SK-N-SH (cell line): Measurements from ENCODE around the gene CLEC11A. TPM values are rescaled to one million over a fixed set of nuclear protein-coding genes. Genes with fewer than 3 reads are reported as not detected.

Experiments
- CTCF ChIA-PET: fragments of 300-600, 350-600 bp; formaldehyde crosslinking; extraction: SDS; loops from one replicate; lab custom pipeline; 2021; lab: Yijun Ruan, JAX
- POLR2A ChIA-PET: fragments of 350-600 bp; sonication (Branson Sonifier 250); formaldehyde crosslinking; extraction: SDS; loops from one replicate; lab custom pipeline; 2020; ENCODE audit warnings: antibody characterized with exemption, inconsistent platforms; lab: Yijun Ruan, JAX
- DNase-seq: peaks from one replicate; pipeline ENCODE4 v3.0.0; 2012
- H2AFZ ChIP-seq: fragments of 200-600 bp; sonication (generic); 2 replicates; pipeline ENCODE4 v1.8.1; 2016; ENCODE audit warnings: antibody characterized with exemption, mild to moderate bottlenecking, low read depth
- H3F3A ChIP-seq: fragments of 200-600 bp; sonication (generic); replicated peaks from 2 replicates; pipeline ENCODE3; 2016; ENCODE audit warnings: antibody characterized with exemption, mild to moderate bottlenecking; ENCODE audit not compliant: insufficient read depth
- H3K27ac ChIP-seq, 2 experiments: fragments of 200-500 bp in 1 of 2; fragments of 200-600 bp in 1 of 2; sonication (Bioruptor generic) in 1 of 2; sonication (generic), shearing (Covaris generic) in 1 of 2; 2 replicates each; pipeline versions ENCODE4 v1.5.1 to v1.6.1; 2014 to 2016; ENCODE audit warnings: low read depth in 2 of 2, inconsistent platforms in 1 of 2, low read length in 1 of 2, mild to moderate bottlenecking in 1 of 2, mixed read lengths in 1 of 2
- H3K27me3 ChIP-seq: fragments of 200-600 bp; sonication (generic), shearing (Covaris generic); 2 replicates; pipeline ENCODE4 v1.6.1; 2016; ENCODE audit warnings: mixed run types; ENCODE audit not compliant: insufficient read depth
- H3K36me3 ChIP-seq, 2 experiments: fragments of 200-500 bp in 1 of 2; fragments of 200-600 bp in 1 of 2; sonication (Bioruptor generic) in 1 of 2; sonication (generic) in 1 of 2; replicated peaks in 1 of 2; 2 replicates each; pipeline versions ENCODE3 to v1.5.1; 2014 to 2016; ENCODE audit warnings: low read length in 1 of 2, mild to moderate bottlenecking in 1 of 2; ENCODE audit not compliant: insufficient read depth in 2 of 2, control insufficient read depth in 1 of 2
- H3K4me1 ChIP-seq, 2 experiments: fragments of 200-500 bp in 1 of 2; fragments of 200-600 bp in 1 of 2; sonication (Bioruptor generic) in 1 of 2; sonication (generic), shearing (Covaris generic) in 1 of 2; 2 replicates each; pipeline versions ENCODE4 v1.5.1 to v1.6.1; 2014 to 2016; ENCODE audit warnings: low read depth in 1 of 2, low read length in 1 of 2, mixed run types in 1 of 2; ENCODE audit not compliant: insufficient read depth in 2 of 2, control insufficient read depth in 1 of 2
- H3K4me2 ChIP-seq: fragments of 200-600 bp; sonication (generic), shearing (Covaris generic); 2 replicates; pipeline ENCODE4 v1.6.1; 2017; ENCODE audit warnings: mixed run types
- H3K4me3 ChIP-seq, 2 experiments: fragments of 200-500 bp in 1 of 2; fragments of 200-600 bp in 1 of 2; sonication (Bioruptor generic) in 1 of 2; sonication (generic), shearing (Covaris generic) in 1 of 2; 2 replicates each; pipeline versions ENCODE4 v1.5.1 to v1.8.1; 2014 to 2016; ENCODE audit warnings: low read depth in 2 of 2, inconsistent platforms in 1 of 2, low read length in 1 of 2, mild to moderate bottlenecking in 1 of 2, mixed read lengths in 1 of 2, moderate library complexity in 1 of 2
- H3K79me2 ChIP-seq: fragments of 200-600 bp; sonication (generic); 2 replicates; pipeline ENCODE4 v1.8.1; 2017; ENCODE audit warnings: mild to moderate bottlenecking; ENCODE audit not compliant: insufficient read depth
- H3K9ac ChIP-seq: fragments of 200-600 bp; sonication (generic); 2 replicates; pipeline ENCODE4 v1.6.1; 2017; ENCODE audit warnings: mixed run types
- H3K9me2 ChIP-seq: fragments of 200-600 bp; sonication (generic); 2 replicates; pipeline ENCODE4 v1.6.1; 2017; ENCODE audit warnings: mixed run types
- H3K9me3 ChIP-seq: fragments of 200-600 bp; sonication (generic); 2 replicates; pipeline ENCODE4 v1.6.1; 2017; ENCODE audit warnings: mixed run types, mild to moderate bottlenecking, moderate library complexity
- H4K20me1 ChIP-seq: fragments of 200-600 bp; sonication (generic); 2 replicates; pipeline ENCODE4 v1.6.1; 2017; ENCODE audit warnings: mild to moderate bottlenecking, mixed run types; ENCODE audit not compliant: insufficient read depth
- CHD2 ChIP-seq: fragments of 150-350 bp; IDR thresholded peaks from 2 replicates; pipeline ENCODE4 v1.6.1; 2018; ENCODE audit warnings: low read length; ENCODE audit not compliant: partially characterized antibody
- ELF1 ChIP-seq: IDR thresholded peaks from 2 replicates; pipeline ENCODE4 v1.4.0; 2012
- EZH2phosphoT487 ChIP-seq: fragments of 200-600 bp; sonication (generic); IDR thresholded peaks from 2 replicates; pipeline ENCODE4 v1.6.1; 2017; ENCODE audit warnings: low read depth, mixed run types, mild to moderate bottlenecking, antibody characterized with exemption, moderate library complexity, borderline replicate concordance
- FOSL2 ChIP-seq: IDR thresholded peaks from 2 replicates; pipeline ENCODE4 v1.4.0; 2012; ENCODE audit warnings: low read depth, mild to moderate bottlenecking, moderate library complexity, borderline replicate concordance
- FOXJ3 ChIP-seq: sonication (generic); formaldehyde crosslinking; IDR thresholded peaks from 2 replicates; pipeline ENCODE4 v1.5.1; 2020; ENCODE audit warnings: mild to moderate bottlenecking, missing genetic modification reagents
- FOXM1 ChIP-seq: IDR thresholded peaks from 2 replicates; pipeline ENCODE4 v1.4.0; 2012; ENCODE audit warnings: low read depth, mild to moderate bottlenecking
- GABPA ChIP-seq: IDR thresholded peaks from 2 replicates; pipeline ENCODE4 v1.4.0; 2012; ENCODE audit warnings: low read depth, mild to moderate bottlenecking
- GATA2 ChIP-seq: sonication (generic); formaldehyde crosslinking; IDR thresholded peaks from 2 replicates; pipeline ENCODE4 v1.5.0; 2020; ENCODE audit warnings: mild to moderate bottlenecking, missing genetic modification reagents
- NFIC ChIP-seq: IDR thresholded peaks from 2 replicates; pipeline ENCODE4 v1.4.0; 2012; ENCODE audit warnings: borderline replicate concordance
- PBX3 ChIP-seq: IDR thresholded peaks from 2 replicates; pipeline ENCODE4; 2012
- POLR2AphosphoS5 ChIP-seq: IDR thresholded peaks from 2 replicates; pipeline ENCODE4 v1.6.1; 2012; ENCODE audit warnings: low read depth, low read length
- RAD21 ChIP-seq: IDR thresholded peaks from 2 replicates; pipeline ENCODE4 v1.6.1; 2012; ENCODE audit warnings: mild to moderate bottlenecking, low read length
- REST ChIP-seq: IDR thresholded peaks from 2 replicates; pipeline ENCODE4 v1.6.1; 2012; ENCODE audit warnings: mild to moderate bottlenecking, low read depth, low read length, moderate library complexity
- RFX5 ChIP-seq: IDR thresholded peaks from 2 replicates; pipeline ENCODE4 v1.6.1; 2012; ENCODE audit warnings: mild to moderate bottlenecking, improper control_type of control experiment, low read length
- TAF1 ChIP-seq: IDR thresholded peaks from 2 replicates; pipeline ENCODE4 v1.6.1; 2012; ENCODE audit warnings: low read depth, mild to moderate bottlenecking, low read length, moderate library complexity, borderline replicate concordance
- TCF12 ChIP-seq: IDR thresholded peaks from 2 replicates; pipeline ENCODE4 v1.4.0; 2012
- TEAD4 ChIP-seq: IDR thresholded peaks from 2 replicates; pipeline ENCODE4 v1.4.0; 2012; ENCODE audit warnings: mild to moderate bottlenecking, borderline replicate concordance; ENCODE audit not compliant: insufficient read depth
- WGBS: methylation state at CpG from one replicate; pipeline ENCODE4 v1.1.6; 2017; ENCODE audit warnings: low lambda C conversion rate; 5-methylcytosine and 5-hydroxymethylcytosine counted together
- polyA plus RNA-seq, 3 experiments: library from polyadenylated mRNA; depleted of rRNA; stranded (reverse); fragments of >200 nt; gene quantifications; 2 replicates each; pipeline ENCODE4 v1.2.3, GENCODE V29; 2012
- TF ChIP-seq, protein P1 (sequence below): IDR thresholded peaks from 2 replicates; pipeline ENCODE4 v1.4.0; 2012; ENCODE audit warnings: low read depth, borderline replicate concordance
- TF ChIP-seq, protein P2 (sequence below): fragments of 200-600 bp; sonication (generic); IDR thresholded peaks from 2 replicates; pipeline ENCODE4 v1.6.1; 2017; ENCODE audit warnings: antibody characterized with exemption, mild to moderate bottlenecking, moderate library complexity
- TF ChIP-seq, protein P3 (sequence below): IDR thresholded peaks from 2 replicates; pipeline ENCODE4 v1.4.0; 2012; ENCODE audit warnings: low read depth, borderline replicate concordance

The CLEC11A gene
- polyA plus RNA-seq, 1 of the 3 experiments (the other 2 are of a cell fraction), result 4.4 TPM

- H4K20me1 ChIP-seq, result no peaks in the 10 kb centered on the region
- TF ChIP-seq EZH2phosphoT487 (no peak), FOSL2 (no peak), CHD2 (no peak), NFIC (no peak), REST (no peak), FOXM1 (no peak), GATA2 (CRISPR knock-in tag) (no peak), POLR2AphosphoS5 (no peak), RAD21 (no peak), GABPA (no peak), PBX3 (no peak), TCF12 (no peak), FOXJ3 (no peak), RFX5 (no peak), TAF1 (no peak), TEAD4 (no peak), ELF1 (no peak)
- TF ChIP-seq, protein P1, sequence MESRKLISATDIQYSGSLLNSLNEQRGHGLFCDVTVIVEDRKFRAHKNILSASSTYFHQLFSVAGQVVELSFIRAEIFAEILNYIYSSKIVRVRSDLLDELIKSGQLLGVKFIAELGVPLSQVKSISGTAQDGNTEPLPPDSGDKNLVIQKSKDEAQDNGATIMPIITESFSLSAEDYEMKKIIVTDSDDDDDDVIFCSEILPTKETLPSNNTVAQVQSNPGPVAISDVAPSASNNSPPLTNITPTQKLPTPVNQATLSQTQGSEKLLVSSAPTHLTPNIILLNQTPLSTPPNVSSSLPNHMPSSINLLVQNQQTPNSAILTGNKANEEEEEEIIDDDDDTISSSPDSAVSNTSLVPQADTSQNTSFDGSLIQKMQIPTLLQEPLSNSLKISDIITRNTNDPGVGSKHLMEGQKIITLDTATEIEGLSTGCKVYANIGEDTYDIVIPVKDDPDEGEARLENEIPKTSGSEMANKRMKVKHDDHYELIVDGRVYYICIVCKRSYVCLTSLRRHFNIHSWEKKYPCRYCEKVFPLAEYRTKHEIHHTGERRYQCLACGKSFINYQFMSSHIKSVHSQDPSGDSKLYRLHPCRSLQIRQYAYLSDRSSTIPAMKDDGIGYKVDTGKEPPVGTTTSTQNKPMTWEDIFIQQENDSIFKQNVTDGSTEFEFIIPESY, result no peak
- TF ChIP-seq, protein P2, sequence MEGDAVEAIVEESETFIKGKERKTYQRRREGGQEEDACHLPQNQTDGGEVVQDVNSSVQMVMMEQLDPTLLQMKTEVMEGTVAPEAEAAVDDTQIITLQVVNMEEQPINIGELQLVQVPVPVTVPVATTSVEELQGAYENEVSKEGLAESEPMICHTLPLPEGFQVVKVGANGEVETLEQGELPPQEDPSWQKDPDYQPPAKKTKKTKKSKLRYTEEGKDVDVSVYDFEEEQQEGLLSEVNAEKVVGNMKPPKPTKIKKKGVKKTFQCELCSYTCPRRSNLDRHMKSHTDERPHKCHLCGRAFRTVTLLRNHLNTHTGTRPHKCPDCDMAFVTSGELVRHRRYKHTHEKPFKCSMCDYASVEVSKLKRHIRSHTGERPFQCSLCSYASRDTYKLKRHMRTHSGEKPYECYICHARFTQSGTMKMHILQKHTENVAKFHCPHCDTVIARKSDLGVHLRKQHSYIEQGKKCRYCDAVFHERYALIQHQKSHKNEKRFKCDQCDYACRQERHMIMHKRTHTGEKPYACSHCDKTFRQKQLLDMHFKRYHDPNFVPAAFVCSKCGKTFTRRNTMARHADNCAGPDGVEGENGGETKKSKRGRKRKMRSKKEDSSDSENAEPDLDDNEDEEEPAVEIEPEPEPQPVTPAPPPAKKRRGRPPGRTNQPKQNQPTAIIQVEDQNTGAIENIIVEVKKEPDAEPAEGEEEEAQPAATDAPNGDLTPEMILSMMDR, result no peak
- TF ChIP-seq, protein P3, sequence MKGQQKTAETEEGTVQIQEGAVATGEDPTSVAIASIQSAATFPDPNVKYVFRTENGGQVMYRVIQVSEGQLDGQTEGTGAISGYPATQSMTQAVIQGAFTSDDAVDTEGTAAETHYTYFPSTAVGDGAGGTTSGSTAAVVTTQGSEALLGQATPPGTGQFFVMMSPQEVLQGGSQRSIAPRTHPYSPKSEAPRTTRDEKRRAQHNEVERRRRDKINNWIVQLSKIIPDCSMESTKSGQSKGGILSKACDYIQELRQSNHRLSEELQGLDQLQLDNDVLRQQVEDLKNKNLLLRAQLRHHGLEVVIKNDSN, result no peak
- ChIA-PET POLR2A (no interaction called here), CTCF (interaction anchor here (0.9 to 3.6 kb wide), 2 partner anchors 19 to 94 kb away, joined by 4 to 16 read pairs; no protein-coding TSS in a partner anchor)
- 56% methylated on average over 15 of the region's 19 CpGs for WGBS
- DNase-seq, result no peak
- no peak overlapping the region for H2AFZ ChIP-seq
- no peak overlapping the region for H3K27ac ChIP-seq
- peaks cover 6% of the 10 kb centered on the region; the same call in 1 of the 2 replicates for H3K27me3 ChIP-seq
- no peaks in the 10 kb centered on the region for H3K9me2 ChIP-seq
- no peak overlapping the region for H3K9ac ChIP-seq
- H3K4me2 ChIP-seq, result no peak overlapping the region
- no peaks in the 10 kb centered on the region for H3K9me3 ChIP-seq
- no peaks in the 10 kb centered on the region for H3K36me3 ChIP-seq
- H3K4me1 ChIP-seq, result no peaks in the 10 kb centered on the region; a peak in 1 of 4 replicates
- H3K4me3 ChIP-seq, result no peak overlapping the region
- no peaks in the 10 kb centered on the region for H3F3A ChIP-seq
- H3K79me2 ChIP-seq, result no peaks in the 10 kb centered on the region
These were observed 34.4 kb upstream of the CLEC11A start for GRCh38 chr19:50688766-50689165.
